ENCODE results near the gene UBE2QL1.

UBE2QL1 gene

GRCh38 chr5:6468870-6469269, 20.2 kb downstream of the UBE2QL1 start:
- DNase-seq (ENCODE audit: low read depth, low spot score) = no peak
- no peak overlapping the region for H3K4me3 ChIP-seq (ENCODE audit: low read length)

GRCh38 chr5:6469836-6470235, 21.2 kb downstream of the UBE2QL1 start:
- no peak overlapping the region for H3K4me3 ChIP-seq (ENCODE audit: low read length)
- no peak for DNase-seq (ENCODE audit: low read depth, low spot score)

- no peak for DNase-seq (ENCODE audit: low read depth, low spot score)
- H3K4me3 ChIP-seq (ENCODE audit: low read length) = no peak overlapping the region
Measured at GRCh38 chr5:6470672-6471071, 22.0 kb downstream of the UBE2QL1 start.

GRCh38 chr5:6471252-6471651, 22.6 kb downstream of the UBE2QL1 start:
- DNase-seq (ENCODE audit: low read depth, low spot score) = no peak
- no peak overlapping the region for H3K4me3 ChIP-seq (ENCODE audit: low read length)

- no peak overlapping the region for H3K4me3 ChIP-seq (ENCODE audit: low read length)
- no peak for DNase-seq (ENCODE audit: low read depth, low spot score)
Measured at GRCh38 chr5:6472792-6473191, 24.1 kb downstream of the UBE2QL1 start.

- DNase-seq (ENCODE audit: low read depth, low spot score) = no peak
Measured at GRCh38 chr5:6473284-6473683, 24.6 kb downstream of the UBE2QL1 start.

GRCh38 chr5:6475626-6476312, 27.1 kb downstream of the UBE2QL1 start:
- H3K4me3 ChIP-seq (ENCODE audit: low read length) = no peak overlapping the region
- DNase-seq (ENCODE audit: low read depth, low spot score) = no peak

More at GRCh38 chr5:6473284-6473683, 24.6 kb downstream of the UBE2QL1 start:
- H3K4me3 ChIP-seq (ENCODE audit: low read length) = no peak overlapping the region

GRCh38 chr5:6476313-6476661, 27.6 kb downstream of the UBE2QL1 start:
- H3K4me3 ChIP-seq (ENCODE audit: low read length) = no peak overlapping the region
- no peak for DNase-seq (ENCODE audit: low read depth, low spot score)

- no peak for DNase-seq (ENCODE audit: low read depth, low spot score)
- no peak overlapping the region for H3K4me3 ChIP-seq (ENCODE audit: low read length)
Measured at GRCh38 chr5:6478793-6479192, 30.1 kb downstream of the UBE2QL1 start.

GRCh38 chr5:6480133-6481051, 31.7 kb downstream of the UBE2QL1 start:
- DNase-seq (ENCODE audit: low read depth, low spot score) = peak; percentile 20
- no peak overlapping the region for H3K4me3 ChIP-seq (ENCODE audit: low read length)

GRCh38 chr5:6482735-6483134, 34.1 kb downstream of the UBE2QL1 start:
- no peak for DNase-seq (ENCODE audit: low read depth, low spot score)

GRCh38 chr5:6483880-6484382, 35.3 kb downstream of the UBE2QL1 start:
- DNase-seq (ENCODE audit: low read depth, low spot score) = no peak
- H3K4me3 ChIP-seq (ENCODE audit: low read length) = no peak overlapping the region

More at GRCh38 chr5:6482735-6483134, 34.1 kb downstream of the UBE2QL1 start:
- no peak overlapping the region for H3K4me3 ChIP-seq (ENCODE audit: low read length)

- no peak for DNase-seq (ENCODE audit: low read depth, low spot score)
- no peak overlapping the region for H3K4me3 ChIP-seq (ENCODE audit: low read length)
Measured at GRCh38 chr5:6484446-6484845, 35.8 kb downstream of the UBE2QL1 start.

- no peak for DNase-seq (ENCODE audit: low read depth, low spot score)
- no peak overlapping the region for H3K4me3 ChIP-seq (ENCODE audit: low read length)
Measured at GRCh38 chr5:6484899-6485298, 36.2 kb downstream of the UBE2QL1 start.

- H3K4me3 ChIP-seq (ENCODE audit: low read length) = no peak overlapping the region
- DNase-seq (ENCODE audit: low read depth, low spot score) = no peak
Measured at GRCh38 chr5:6485441-6485840, 36.8 kb downstream of the UBE2QL1 start.

GRCh38 chr5:6486074-6486473, 37.4 kb downstream of the UBE2QL1 start:
- DNase-seq (ENCODE audit: low read depth, low spot score) = no peak

GRCh38 chr5:6487081-6487480, 38.4 kb downstream of the UBE2QL1 start:
- H3K4me3 ChIP-seq (ENCODE audit: low read length) = no peak overlapping the region
- no peak for DNase-seq (ENCODE audit: low read depth, low spot score)

More at GRCh38 chr5:6486074-6486473, 37.4 kb downstream of the UBE2QL1 start:
- no peak overlapping the region for H3K4me3 ChIP-seq (ENCODE audit: low read length)

- DNase-seq (ENCODE audit: low read depth, low spot score) = no peak
Measured at GRCh38 chr5:6488021-6488420, 39.4 kb downstream of the UBE2QL1 start.

GRCh38 chr5:6489643-6490185, 41.1 kb downstream of the UBE2QL1 start:
- H3K4me3 ChIP-seq (ENCODE audit: low read length) = no peak overlapping the region
- DNase-seq (ENCODE audit: low read depth, low spot score) = no peak

More at GRCh38 chr5:6488021-6488420, 39.4 kb downstream of the UBE2QL1 start:
- no peak overlapping the region for H3K4me3 ChIP-seq (ENCODE audit: low read length)

- no peak overlapping the region for H3K4me3 ChIP-seq (ENCODE audit: low read length)
- no peak for DNase-seq (ENCODE audit: low read depth, low spot score)
Measured at GRCh38 chr5:6490246-6490645, 41.6 kb downstream of the UBE2QL1 start.

All from Jurkat, Clone E6-1 (cell line).